Muscle layer of colon (tissue), 2 donors: ENCODE measurements around the gene TRUB2.

Source experiments
- H3K27ac ChIP-seq: one replicate; pipeline ENCODE4 v1.7.0; 2013; ENCODE audit warnings: low read depth, mild to moderate bottlenecking, low read length, moderate library complexity
- H3K27me3 ChIP-seq, 2 donors: one replicate each; pipeline ENCODE4 v1.7.0; 2013; ENCODE audit warnings: low read length in 2 of 2, mild to moderate bottlenecking in 2 of 2; ENCODE audit not compliant: insufficient read depth in 2 of 2, control insufficient read depth in 1 of 2
- H3K36me3 ChIP-seq: one replicate; pipeline ENCODE4 v1.7.0; 2013; ENCODE audit warnings: mild to moderate bottlenecking, low read length; ENCODE audit not compliant: insufficient read depth
- H3K4me1 ChIP-seq: one replicate; pipeline ENCODE4 v1.7.0; 2013; ENCODE audit warnings: mild to moderate bottlenecking, low read length; ENCODE audit not compliant: insufficient read depth
- H3K4me3 ChIP-seq, 2 donors: one replicate each; pipeline ENCODE4 v1.7.0; 2013; ENCODE audit warnings: low read length in 2 of 2, low read depth in 1 of 2, mild to moderate bottlenecking in 1 of 2, moderate library complexity in 1 of 2
- H3K9ac ChIP-seq: one replicate; pipeline ENCODE4 v1.7.0; 2013; ENCODE audit warnings: low read length
- H3K9me3 ChIP-seq: one replicate; pipeline ENCODE4 v1.7.0; 2013; ENCODE audit warnings: mild to moderate bottlenecking, low read length
- donor health status: abdominal sarcoma.
- donor health status: Adenocarcinoma of cecum.

Gene TRUB2

DNA sequence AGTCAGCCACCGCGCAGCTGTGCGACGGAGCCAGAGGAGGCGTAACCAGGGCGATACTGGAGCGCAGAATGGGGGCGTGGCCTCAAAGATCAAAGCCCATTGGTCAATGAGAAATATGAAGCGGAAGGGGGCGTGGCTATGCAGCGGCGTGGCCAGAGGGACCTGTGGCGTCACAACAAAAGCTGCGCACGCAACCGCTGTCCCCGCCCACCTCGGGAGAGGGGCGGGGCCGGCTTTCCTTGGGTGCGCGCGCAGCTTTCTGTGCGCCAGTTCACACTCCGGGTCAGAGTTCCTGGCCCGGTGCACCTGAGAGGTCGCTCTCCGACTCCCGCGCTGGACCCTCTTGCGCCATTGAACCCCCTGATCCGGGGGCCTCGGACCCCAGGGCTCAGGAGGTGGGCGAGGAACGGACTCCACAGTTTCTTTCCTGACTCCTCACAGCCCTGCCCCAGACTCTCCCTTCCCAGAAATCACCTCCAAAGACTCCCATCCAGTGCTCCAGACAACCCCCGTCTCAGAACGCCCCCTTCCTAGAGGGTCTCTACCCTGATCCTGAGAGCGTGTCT is 46.2 kb downstream of the TRUB2 start, which contains the start of gene SWI5:
SWI5 (plus strand) TSS at position 269 of the 566 bp plus-strand sequence.
- Histone ChIP-seq H3K9me3 (no peaks in the 10 kb centered on the region), H3K36me3 (peaks cover 23% of the 10 kb centered on the region), H3K27ac (peak within 1 kb of the TSS; percentile 99), H3K4me1 (peaks cover 26% of the 10 kb centered on the region), H3K4me3 (peak within 1 kb of the TSS; percentile 71 to 98), H3K9ac (peak within 1 kb of the TSS; percentile 87), H3K27me3 (no peaks in the 10 kb centered on the region)

DNA sequence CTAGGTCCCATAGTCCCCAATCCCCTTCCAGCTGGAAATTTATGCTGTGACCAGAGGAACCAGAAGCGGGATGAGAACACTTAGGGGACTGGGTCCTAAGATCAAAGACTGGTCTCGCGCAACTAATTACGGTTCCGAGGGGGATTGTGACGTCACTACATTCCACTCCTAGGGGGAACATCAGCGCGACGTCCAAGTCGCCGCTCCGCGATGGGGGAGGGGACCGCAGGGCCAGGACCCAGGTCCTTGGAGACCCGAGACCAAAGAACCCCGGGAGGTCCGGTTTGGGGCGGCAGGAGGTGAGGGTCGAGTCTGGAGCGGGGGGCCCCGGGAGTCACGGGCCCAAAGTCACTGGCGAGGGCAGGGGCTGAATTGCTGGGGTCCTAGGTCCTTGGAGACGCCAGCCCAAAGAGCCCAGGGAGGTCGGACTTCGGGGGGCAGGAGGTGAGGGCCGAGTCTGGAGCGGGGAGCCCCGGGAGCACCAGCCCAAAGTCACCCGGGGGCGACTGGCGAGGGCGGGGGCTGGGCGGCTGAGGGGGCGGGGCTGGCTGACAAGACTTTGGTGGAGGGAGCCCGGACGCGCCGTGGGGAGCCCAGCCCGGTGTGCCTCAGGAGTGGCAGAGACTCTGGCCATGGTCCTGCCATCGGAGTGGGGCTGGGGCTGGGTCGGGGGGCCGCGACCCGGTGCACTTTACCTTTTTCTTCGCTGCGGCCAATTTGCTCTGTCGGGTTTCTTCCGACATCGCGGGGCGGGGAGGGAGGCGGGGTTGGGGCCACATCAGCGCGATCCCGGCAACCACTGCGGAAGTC is 46.8 kb downstream of the TRUB2 start, which contains the start of gene GOLGA2:
GOLGA2 (minus strand) TSS at position 810 of the 810 bp plus-strand sequence; CDS start at position 779, 31 bp downstream.
- H3K4me1 ChIP-seq: peaks cover 26% of the 10 kb centered on the region
- H3K27me3 ChIP-seq: no peaks in the 10 kb centered on the region

DNA sequence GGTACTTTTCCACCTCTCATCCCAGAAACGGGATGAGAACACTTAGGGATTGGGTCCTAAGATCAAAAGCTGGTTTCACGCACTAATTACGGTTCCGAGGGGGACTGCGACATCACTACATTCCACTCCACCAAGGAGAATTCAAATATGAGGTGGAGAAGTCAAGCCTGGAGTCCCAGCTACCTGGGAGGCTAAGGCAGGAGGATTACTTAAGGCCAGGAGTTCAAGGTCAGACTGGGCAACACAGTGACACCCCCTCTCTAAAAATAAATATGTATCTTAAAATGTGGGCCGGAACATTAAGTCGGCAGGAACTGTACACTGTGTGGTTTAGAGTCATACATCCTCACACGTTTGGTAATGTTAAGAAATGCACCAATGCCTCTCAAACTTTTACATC is 48.0 kb downstream of the TRUB2 start:
- peak overlapping the region in 1 of 2 donors; percentile 98 for H3K4me3 ChIP-seq
- H3K9me3 ChIP-seq: no peaks in the 10 kb centered on the region
- H3K9ac ChIP-seq: no peak overlapping the region
- peaks cover 26% of the 10 kb centered on the region for H3K4me1 ChIP-seq
- H3K36me3 ChIP-seq: peaks cover 27% of the 10 kb centered on the region
- H3K27me3 ChIP-seq: no peaks in the 10 kb centered on the region
- H3K27ac ChIP-seq: no peak overlapping the region

More for the DNA sequence above, 46.8 kb downstream of the TRUB2 start, which contains the start of gene GOLGA2:
- Histone ChIP-seq H3K4me3 (peak within 1 kb of the TSS; percentile 71 to 98), H3K9ac (peak within 1 kb of the TSS; percentile 87), H3K36me3 (peaks cover 27% of the 10 kb centered on the region), H3K27ac (peak within 1 kb of the TSS; percentile 99), H3K9me3 (no peaks in the 10 kb centered on the region)

DNA sequence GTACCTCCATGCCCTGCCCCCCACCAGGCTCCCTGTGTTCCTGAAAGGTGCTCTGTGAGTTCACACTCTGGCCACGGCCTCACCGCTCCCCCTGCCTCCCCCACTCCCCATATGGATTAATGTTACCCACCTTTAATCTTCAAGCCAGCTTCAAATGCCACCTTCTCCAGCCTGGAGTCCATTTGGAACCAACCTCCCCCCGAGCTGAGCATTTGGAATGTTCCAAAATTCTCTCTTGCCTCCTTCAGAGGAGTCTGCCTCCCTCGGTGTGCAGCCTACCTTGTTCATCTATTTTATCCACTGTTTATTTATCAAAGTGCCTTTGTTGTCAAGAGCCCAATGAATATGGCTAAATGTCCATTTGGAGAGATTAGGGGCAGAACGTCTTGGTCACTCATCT is 50.7 kb downstream of the TRUB2 start:
- Histone ChIP-seq H3K9me3 (no peaks in the 10 kb centered on the region), H3K27ac (no peak overlapping the region), H3K27me3 (no peaks in the 10 kb centered on the region), H3K4me1 (peaks cover 15% of the 10 kb centered on the region), H3K36me3 (peaks cover 52% of the 10 kb centered on the region), H3K9ac (no peak overlapping the region), H3K4me3 (no peak overlapping the region)

DNA sequence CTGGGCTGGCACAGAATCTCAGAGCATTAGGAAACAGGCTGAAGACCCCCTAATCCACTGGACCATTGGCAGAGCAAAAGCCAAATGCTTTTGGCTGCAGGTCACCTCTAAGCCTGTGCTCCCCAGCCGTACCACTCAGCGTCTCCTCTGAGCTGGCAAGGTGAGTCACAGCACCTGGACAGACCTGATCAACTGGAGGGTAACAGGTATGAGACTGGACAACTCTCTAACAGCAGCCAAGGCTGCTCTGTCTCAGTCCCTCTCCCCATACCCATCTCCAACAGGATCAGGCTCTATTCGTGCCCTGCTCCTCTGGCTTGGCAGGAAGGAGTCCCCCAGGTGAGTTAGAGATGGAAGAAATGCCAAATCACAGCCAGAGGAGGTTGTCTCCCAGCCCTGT is 51.1 kb downstream of the TRUB2 start:
- no peak overlapping the region for H3K27ac ChIP-seq
- peaks cover 14% of the 10 kb centered on the region for H3K4me1 ChIP-seq
- H3K9ac ChIP-seq: no peak overlapping the region
- no peaks in the 10 kb centered on the region for H3K27me3 ChIP-seq
- no peaks in the 10 kb centered on the region for H3K9me3 ChIP-seq
- no peak overlapping the region for H3K4me3 ChIP-seq
- peaks cover 56% of the 10 kb centered on the region for H3K36me3 ChIP-seq

DNA sequence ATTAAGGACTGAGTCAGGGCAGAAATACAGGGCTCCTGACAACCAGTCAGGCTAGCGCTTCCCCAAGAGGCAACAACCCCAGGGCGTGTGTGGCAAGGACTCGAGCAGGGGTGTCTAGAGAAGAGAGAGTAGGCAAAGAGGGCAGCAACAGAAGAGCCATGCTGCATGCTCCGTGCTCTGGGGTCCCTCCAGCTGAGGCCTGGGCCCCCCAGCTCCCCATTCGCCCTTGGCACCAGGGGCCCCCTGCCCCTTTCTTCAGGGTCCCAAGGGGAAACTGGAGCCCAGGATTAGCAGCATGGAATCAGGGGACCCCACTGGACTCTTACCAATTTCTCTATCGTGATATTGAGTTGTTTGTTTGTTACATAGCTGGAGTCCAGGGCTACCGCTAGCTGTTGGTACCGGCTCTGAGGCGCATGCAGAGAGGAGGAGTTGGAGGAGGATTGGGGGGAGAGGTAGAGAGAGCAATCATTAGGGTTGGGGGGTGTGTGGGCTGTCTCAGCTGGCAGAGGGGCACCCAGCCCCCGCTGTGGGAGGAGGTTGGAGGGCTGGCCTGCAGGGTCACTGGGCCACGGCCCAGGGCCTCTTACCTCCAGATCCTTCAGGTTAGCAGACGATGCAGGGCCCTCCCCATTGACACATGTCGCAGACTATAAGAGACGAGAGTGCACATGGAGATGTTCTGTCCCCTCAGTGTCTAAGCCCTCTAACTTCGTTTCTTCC is 55.2 kb downstream of the TRUB2 start:
- Histone ChIP-seq H3K36me3 (peaks cover 66% of the 10 kb centered on the region), H3K4me3 (no peak overlapping the region), H3K4me1 (no peaks in the 10 kb centered on the region), H3K9ac (no peak overlapping the region), H3K27ac (no peak overlapping the region), H3K27me3 (no peaks in the 10 kb centered on the region), H3K9me3 (no peaks in the 10 kb centered on the region)

DNA sequence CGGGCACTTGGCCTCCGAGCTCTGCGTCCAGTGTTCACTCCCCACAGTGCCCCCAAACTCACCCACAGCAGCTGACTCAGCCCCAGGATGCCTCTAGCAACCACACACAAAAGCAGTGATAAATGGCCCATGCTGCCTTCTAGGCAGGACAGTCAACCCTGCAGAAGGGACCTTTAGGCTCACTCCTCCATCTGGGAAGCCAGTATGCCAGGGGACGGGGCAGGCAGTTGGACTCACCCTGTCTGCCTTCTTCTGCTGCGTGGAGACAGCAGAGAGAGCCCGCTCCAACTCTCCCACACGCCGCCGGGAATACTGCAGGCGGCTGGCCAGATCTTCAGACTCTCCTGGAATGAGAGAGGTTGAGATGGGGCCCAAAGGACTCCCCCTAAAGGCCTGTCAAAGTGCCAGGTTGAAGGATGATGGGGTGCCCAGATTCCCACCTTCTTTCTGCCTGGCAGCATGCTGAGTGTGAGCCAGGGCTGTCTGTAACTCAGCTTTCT is 56.8 kb downstream of the TRUB2 start:
- Histone ChIP-seq H3K9me3 (no peaks in the 10 kb centered on the region), H3K27ac (no peak overlapping the region), H3K9ac (no peak overlapping the region), H3K4me1 (no peaks in the 10 kb centered on the region), H3K36me3 (peaks cover 69% of the 10 kb centered on the region), H3K4me3 (no peak overlapping the region), H3K27me3 (no peaks in the 10 kb centered on the region)

DNA sequence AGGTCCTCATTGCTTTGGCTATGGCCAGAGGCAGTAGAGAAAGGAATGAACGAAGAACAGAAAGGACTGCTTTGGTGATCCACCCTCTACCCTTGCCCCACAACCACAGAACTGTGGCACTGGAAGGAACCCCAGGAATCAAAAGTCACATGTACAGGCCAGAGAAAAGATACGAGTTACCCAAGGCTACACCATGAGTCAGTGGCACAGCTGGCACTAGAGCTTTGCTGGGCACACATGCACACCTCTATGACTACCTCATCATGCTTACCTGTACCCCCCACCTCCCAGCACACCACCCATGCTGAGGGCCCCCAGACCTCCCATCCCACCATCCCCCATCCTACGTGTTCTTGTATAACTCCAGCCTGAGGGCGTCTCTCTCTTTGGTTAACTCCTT is 59.6 kb downstream of the TRUB2 start:
- Histone ChIP-seq H3K27ac (no peak overlapping the region), H3K9ac (no peak overlapping the region), H3K27me3 (no peaks in the 10 kb centered on the region), H3K4me1 (no peaks in the 10 kb centered on the region), H3K4me3 (no peak overlapping the region), H3K36me3 (peaks cover 81% of the 10 kb centered on the region), H3K9me3 (no peaks in the 10 kb centered on the region)

DNA sequence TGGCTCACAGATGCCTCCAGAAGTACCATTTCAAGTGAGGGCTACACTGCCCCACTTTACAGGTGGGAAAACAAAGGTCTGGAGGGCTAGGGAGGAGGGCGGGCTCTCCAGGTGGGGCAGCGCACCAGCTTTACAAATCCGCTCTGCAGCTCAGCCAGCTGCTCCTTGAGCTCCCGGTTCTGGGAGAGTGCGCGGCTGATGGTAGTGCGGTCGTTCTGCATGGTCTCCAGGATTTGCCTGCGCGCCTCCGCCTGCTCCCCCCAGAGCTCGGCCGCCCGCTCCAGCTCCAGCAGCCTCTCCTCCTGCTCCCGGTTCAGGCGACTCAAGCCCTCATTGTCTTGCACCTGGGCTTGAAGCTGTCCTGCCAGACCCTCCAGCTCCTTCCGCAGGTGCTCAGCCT is 61.9 kb downstream of the TRUB2 start:
- H3K4me1 ChIP-seq: no peaks in the 10 kb centered on the region
- no peaks in the 10 kb centered on the region for H3K27me3 ChIP-seq
- no peak overlapping the region for H3K4me3 ChIP-seq
- peaks cover 68% of the 10 kb centered on the region for H3K36me3 ChIP-seq
- no peak overlapping the region for H3K9ac ChIP-seq
- H3K9me3 ChIP-seq: no peaks in the 10 kb centered on the region
- no peak overlapping the region for H3K27ac ChIP-seq

DNA sequence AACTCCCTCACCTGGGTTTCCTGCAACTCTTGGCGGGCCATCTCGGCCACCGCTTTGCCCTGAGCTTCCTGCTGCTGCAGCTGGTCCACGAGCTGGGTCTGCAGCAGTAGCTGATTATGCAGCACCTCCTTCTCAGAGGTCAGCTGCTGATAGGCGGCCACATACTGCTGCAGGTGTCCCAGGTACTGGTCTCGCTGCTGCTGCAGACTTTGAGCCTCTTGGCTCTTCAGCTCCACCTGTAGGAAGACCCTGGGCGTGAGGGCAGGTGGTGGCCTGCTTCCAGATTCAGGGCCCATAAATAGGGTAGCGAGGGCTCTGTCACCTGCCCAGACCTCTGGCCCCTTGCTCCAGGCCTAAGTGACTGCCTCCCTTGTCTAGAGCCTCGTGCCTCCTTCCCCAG is 63.1 kb downstream of the TRUB2 start:
- Histone ChIP-seq H3K27ac (no peak overlapping the region), H3K9me3 (no peaks in the 10 kb centered on the region), H3K4me1 (no peaks in the 10 kb centered on the region), H3K9ac (no peak overlapping the region), H3K36me3 (peaks cover 61% of the 10 kb centered on the region), H3K4me3 (no peak overlapping the region), H3K27me3 (no peaks in the 10 kb centered on the region)

DNA sequence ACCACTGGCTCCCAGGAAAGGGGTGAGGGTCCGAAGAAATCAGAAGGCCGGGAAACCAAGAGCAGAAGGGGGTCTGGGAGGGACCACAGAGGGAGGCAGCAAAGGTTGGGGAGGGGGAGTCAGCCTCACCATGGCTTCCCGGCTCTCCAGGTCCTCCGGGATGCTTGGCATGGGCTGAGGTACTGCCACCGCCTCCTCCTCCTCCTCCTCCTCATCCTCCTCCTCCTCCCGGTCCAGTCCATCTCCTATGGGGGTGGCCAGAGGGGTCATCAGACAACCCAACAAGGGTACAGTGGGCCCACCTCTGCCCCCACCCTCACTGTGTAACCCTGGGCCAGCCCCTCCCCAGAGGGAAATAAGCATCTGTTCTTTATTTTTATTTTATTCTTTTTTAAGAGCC is 63.9 kb downstream of the TRUB2 start:
- H3K9ac ChIP-seq: no peak overlapping the region
- H3K4me1 ChIP-seq: no peaks in the 10 kb centered on the region
- no peaks in the 10 kb centered on the region for H3K9me3 ChIP-seq
- no peak overlapping the region for H3K27ac ChIP-seq
- H3K4me3 ChIP-seq: no peak overlapping the region
- peaks cover 61% of the 10 kb centered on the region for H3K36me3 ChIP-seq
- peaks cover 0 to under 1% of the 10 kb centered on the region in 2 donors for H3K27me3 ChIP-seq
